Measurements from ENCODE around the gene LDLRAD4.

Gene LDLRAD4

DNA sequence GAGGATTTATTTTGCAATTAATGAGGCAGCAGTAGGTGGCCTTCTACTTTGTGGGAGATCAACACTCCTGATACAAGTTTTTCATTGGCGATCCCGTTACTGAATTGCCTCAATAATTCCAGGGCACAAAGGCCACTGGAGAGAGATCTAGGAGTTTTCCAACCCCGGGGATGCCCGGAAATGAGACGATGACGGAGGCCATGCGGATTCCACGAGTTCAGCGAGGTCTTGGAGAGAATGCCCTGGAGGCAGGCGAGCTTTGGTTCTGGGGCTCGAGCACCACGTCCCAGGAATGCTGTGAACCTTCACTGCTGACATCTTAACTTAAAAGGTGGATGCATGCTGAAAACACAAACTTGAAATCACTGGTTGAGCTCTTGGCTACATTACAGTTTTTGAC, 74.2 kb downstream of the LDLRAD4 start:
- Histone ChIP-seq H3K9me3 (ENCODE audit: control insufficient read depth in 1 of 2, low read length in 2 of 2) (no peaks in the 10 kb centered on the region), H3K9ac (ENCODE audit: low read depth in 1 of 2, low read length in 2 of 2) (no peak overlapping the region), H3K27me3 (ENCODE audit: control insufficient read depth in 1 of 2, insufficient read depth in 2 of 2, low read length in 2 of 2) (no peaks in the 10 kb centered on the region), H3K36me3 (ENCODE audit: control insufficient read depth in 1 of 2, insufficient read depth in 2 of 2, low read length in 2 of 2) (no peaks in the 10 kb centered on the region), H3K4me3 (ENCODE audit: low read depth in 1 of 2, low read length in 2 of 2) (no peak overlapping the region), H3K27ac (ENCODE audit: low read depth, low read length) (no peak overlapping the region), H3K4me1 (ENCODE audit: control insufficient read depth in 1 of 2, insufficient read depth in 2 of 2, low read length in 2 of 2) (no peaks in the 10 kb centered on the region)

- H3K4me1 ChIP-seq (ENCODE audit: control insufficient read depth in 1 of 2, insufficient read depth in 2 of 2, low read length in 2 of 2) = no peaks in the 10 kb centered on the region
- no peak overlapping the region for H3K27ac ChIP-seq (ENCODE audit: low read depth, low read length)
- no peaks in the 10 kb centered on the region for H3K9me3 ChIP-seq (ENCODE audit: control insufficient read depth in 1 of 2, low read length in 2 of 2)
- H3K36me3 ChIP-seq (ENCODE audit: control insufficient read depth in 1 of 2, insufficient read depth in 2 of 2, low read length in 2 of 2) = no peaks in the 10 kb centered on the region
- no peak overlapping the region for H3K4me3 ChIP-seq (ENCODE audit: low read depth in 1 of 2, low read length in 2 of 2)
- no peak overlapping the region for H3K9ac ChIP-seq (ENCODE audit: low read depth in 1 of 2, low read length in 2 of 2)
- no peaks in the 10 kb centered on the region for H3K27me3 ChIP-seq (ENCODE audit: control insufficient read depth in 1 of 2, insufficient read depth in 2 of 2, low read length in 2 of 2)
Observed at GRCh38 chr18:13294309-13294708, 75.7 kb downstream of the LDLRAD4 start.

DNA sequence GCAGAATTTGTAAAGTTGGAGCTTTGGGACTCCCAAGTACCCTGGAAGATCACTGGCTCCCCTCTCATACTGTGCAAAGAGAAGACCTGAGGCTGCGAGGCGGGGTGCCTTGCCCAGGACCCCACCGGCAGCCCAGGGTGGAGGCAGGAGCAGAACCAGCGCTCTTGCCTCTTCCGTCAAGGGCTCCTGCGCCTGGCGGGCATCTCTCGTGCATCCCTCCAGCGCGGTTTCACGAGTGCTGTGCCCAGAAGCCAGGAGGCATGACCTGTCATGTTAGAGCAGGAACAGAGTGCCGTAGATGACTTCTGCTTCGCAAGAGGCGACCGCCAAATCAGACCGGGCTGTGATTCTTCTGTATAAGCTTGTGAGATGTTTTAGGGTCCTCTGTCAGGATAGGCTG, 77.3 kb downstream of the LDLRAD4 start:
- H3K36me3 ChIP-seq (ENCODE audit: control insufficient read depth in 1 of 2, insufficient read depth in 2 of 2, low read length in 2 of 2) = no peaks in the 10 kb centered on the region
- H3K4me1 ChIP-seq (ENCODE audit: control insufficient read depth in 1 of 2, insufficient read depth in 2 of 2, low read length in 2 of 2) = no peaks in the 10 kb centered on the region
- no peak overlapping the region for H3K27ac ChIP-seq (ENCODE audit: low read depth, low read length)
- H3K9ac ChIP-seq (ENCODE audit: low read depth in 1 of 2, low read length in 2 of 2) = no peak overlapping the region
- no peaks in the 10 kb centered on the region for H3K9me3 ChIP-seq (ENCODE audit: control insufficient read depth in 1 of 2, low read length in 2 of 2)
- H3K4me3 ChIP-seq (ENCODE audit: low read depth in 1 of 2, low read length in 2 of 2) = no peak overlapping the region
- no peaks in the 10 kb centered on the region for H3K27me3 ChIP-seq (ENCODE audit: control insufficient read depth in 1 of 2, insufficient read depth in 2 of 2, low read length in 2 of 2)

DNA sequence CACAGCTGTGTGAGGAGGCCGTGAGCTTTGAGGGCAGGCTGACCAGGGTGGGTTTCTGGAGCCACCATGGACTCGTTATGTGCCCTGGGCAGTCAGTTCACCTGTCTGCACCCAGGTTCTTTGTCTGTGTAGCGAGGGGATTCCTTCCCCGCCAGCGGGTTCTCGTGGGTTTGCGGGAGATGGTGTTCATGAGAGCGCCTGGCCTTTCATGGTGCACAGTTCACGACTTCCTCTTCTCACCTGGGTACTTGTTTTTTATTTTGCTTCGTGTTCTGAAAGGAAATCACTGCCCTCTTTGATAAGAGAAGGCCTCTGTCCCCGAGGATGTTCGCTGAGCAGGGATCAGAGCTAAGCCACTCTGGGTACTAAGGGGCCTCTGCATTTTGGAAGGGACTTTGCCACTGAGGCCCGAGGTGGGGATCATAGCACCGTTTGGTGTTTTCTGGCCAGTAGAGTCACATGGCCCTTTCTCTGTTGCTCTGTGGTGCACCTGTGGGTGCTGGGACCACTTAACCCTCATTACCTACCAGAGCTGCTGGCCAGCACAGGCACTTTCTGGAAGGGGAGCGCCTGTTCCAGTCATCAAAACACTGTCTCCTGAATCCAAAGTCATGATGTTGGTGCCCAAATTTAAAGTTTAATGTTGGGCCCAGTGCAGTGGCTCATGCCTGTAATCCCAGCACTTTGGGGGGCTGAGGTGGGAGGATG, 78.5 kb downstream of the LDLRAD4 start:
- Histone ChIP-seq H3K9ac (ENCODE audit: low read depth in 1 of 2, low read length in 2 of 2) (no peak overlapping the region), H3K27me3 (ENCODE audit: control insufficient read depth in 1 of 2, insufficient read depth in 2 of 2, low read length in 2 of 2) (no peaks in the 10 kb centered on the region), H3K4me1 (ENCODE audit: control insufficient read depth in 1 of 2, insufficient read depth in 2 of 2, low read length in 2 of 2) (no peaks in the 10 kb centered on the region), H3K36me3 (ENCODE audit: control insufficient read depth in 1 of 2, insufficient read depth in 2 of 2, low read length in 2 of 2) (no peaks in the 10 kb centered on the region), H3K9me3 (ENCODE audit: control insufficient read depth in 1 of 2, low read length in 2 of 2) (no peaks in the 10 kb centered on the region), H3K4me3 (ENCODE audit: low read depth in 1 of 2, low read length in 2 of 2) (no peak overlapping the region), H3K27ac (ENCODE audit: low read depth, low read length) (no peak overlapping the region)

DNA sequence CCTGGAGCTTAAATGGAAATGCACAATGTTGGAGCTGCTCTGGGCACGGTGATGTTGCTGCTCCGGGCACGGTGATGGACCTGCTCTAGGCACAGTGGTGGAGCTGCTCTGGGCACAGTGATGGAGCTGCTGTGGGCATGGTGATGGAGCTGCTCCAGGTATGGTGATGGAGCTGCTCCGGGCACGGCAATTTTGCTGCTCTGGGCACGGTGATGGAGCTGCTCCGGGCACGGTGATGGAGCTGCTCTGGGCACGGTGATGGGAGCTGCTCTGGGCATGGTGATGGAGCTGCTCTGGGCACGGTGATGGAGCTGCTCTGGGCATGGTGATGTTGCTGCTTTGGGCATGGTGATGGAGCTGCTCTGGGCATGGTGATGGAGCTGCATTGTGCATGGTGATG, 79.7 kb downstream of the LDLRAD4 start:
- H3K27ac ChIP-seq (ENCODE audit: low read depth, low read length) = no peak overlapping the region
- no peaks in the 10 kb centered on the region for H3K4me1 ChIP-seq (ENCODE audit: control insufficient read depth in 1 of 2, insufficient read depth in 2 of 2, low read length in 2 of 2)

DNA sequence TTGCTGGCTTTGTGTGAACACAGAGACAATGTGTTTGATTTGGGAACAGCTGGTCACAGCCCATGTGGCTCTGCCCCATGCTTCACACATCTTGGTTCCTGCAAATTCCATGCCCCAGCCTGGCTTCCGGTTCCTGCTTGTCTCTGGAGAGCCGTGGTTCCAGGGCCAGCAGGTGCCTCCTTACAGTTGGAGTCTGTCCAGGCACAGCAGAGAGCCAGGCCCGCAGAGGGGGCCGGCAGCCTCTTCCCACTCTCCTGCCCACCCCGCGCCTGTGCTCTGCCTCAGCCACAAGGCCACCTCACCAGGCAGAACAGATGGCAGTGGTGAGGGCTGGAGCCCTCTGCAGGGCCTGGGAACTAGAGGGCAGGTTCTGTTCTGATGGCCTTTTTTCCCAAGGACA, 81.5 kb downstream of the LDLRAD4 start:
- Histone ChIP-seq H3K27me3 (ENCODE audit: control insufficient read depth in 1 of 2, insufficient read depth in 2 of 2, low read length in 2 of 2) (no peaks in the 10 kb centered on the region), H3K27ac (ENCODE audit: low read depth, low read length) (no peak overlapping the region)

More for the DNA sequence above, 79.7 kb downstream of the LDLRAD4 start:
- Histone ChIP-seq H3K9ac (ENCODE audit: low read depth in 1 of 2, low read length in 2 of 2) (no peak overlapping the region), H3K4me3 (ENCODE audit: low read depth in 1 of 2, low read length in 2 of 2) (no peak overlapping the region), H3K9me3 (ENCODE audit: control insufficient read depth in 1 of 2, low read length in 2 of 2) (no peaks in the 10 kb centered on the region), H3K27me3 (ENCODE audit: control insufficient read depth in 1 of 2, insufficient read depth in 2 of 2, low read length in 2 of 2) (no peaks in the 10 kb centered on the region), H3K36me3 (ENCODE audit: control insufficient read depth in 1 of 2, insufficient read depth in 2 of 2, low read length in 2 of 2) (no peaks in the 10 kb centered on the region)

DNA sequence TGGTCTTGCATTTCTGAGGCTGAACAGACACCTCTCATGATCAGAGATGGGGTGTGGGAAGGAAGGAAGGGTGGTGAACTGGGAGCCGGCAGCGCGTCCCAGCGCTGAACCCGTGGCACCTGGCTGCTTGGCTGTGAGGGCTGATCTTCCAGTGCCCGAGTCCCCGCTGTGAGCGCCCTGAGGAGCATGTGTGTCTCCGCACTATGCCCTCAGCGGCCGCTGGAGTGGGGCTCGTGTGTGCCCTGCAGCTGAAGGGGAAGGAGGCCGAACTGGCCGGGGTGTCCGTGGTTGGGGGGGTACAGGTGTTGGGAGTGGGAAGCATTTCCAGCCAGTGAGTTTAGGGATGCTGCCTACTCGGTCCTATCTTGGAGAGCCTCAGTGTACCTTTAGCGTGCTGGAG, 82.2 kb downstream of the LDLRAD4 start:
- Histone ChIP-seq H3K36me3 (ENCODE audit: control insufficient read depth in 1 of 2, insufficient read depth in 2 of 2, low read length in 2 of 2) (no peaks in the 10 kb centered on the region), H3K27me3 (ENCODE audit: control insufficient read depth in 1 of 2, insufficient read depth in 2 of 2, low read length in 2 of 2) (no peaks in the 10 kb centered on the region), H3K9ac (ENCODE audit: low read depth in 1 of 2, low read length in 2 of 2) (no peak overlapping the region), H3K4me1 (ENCODE audit: control insufficient read depth in 1 of 2, insufficient read depth in 2 of 2, low read length in 2 of 2) (no peaks in the 10 kb centered on the region), H3K9me3 (ENCODE audit: control insufficient read depth in 1 of 2, low read length in 2 of 2) (peaks cover 0 to 3% of the 10 kb centered on the region in 2 donors), H3K4me3 (ENCODE audit: low read depth in 1 of 2, low read length in 2 of 2) (no peak overlapping the region), H3K27ac (ENCODE audit: low read depth, low read length) (no peak overlapping the region)

More for the DNA sequence above, 81.5 kb downstream of the LDLRAD4 start:
- no peaks in the 10 kb centered on the region for H3K4me1 ChIP-seq (ENCODE audit: control insufficient read depth in 1 of 2, insufficient read depth in 2 of 2, low read length in 2 of 2)
- no peaks in the 10 kb centered on the region for H3K9me3 ChIP-seq (ENCODE audit: control insufficient read depth in 1 of 2, low read length in 2 of 2)
- no peak overlapping the region for H3K4me3 ChIP-seq (ENCODE audit: low read depth in 1 of 2, low read length in 2 of 2)
- no peaks in the 10 kb centered on the region for H3K36me3 ChIP-seq (ENCODE audit: control insufficient read depth in 1 of 2, insufficient read depth in 2 of 2, low read length in 2 of 2)
- no peak overlapping the region for H3K9ac ChIP-seq (ENCODE audit: low read depth in 1 of 2, low read length in 2 of 2)

- no peak overlapping the region for H3K4me3 ChIP-seq (ENCODE audit: low read depth in 1 of 2, low read length in 2 of 2)
- no peak overlapping the region for H3K27ac ChIP-seq (ENCODE audit: low read depth, low read length)
- no peaks in the 10 kb centered on the region for H3K36me3 ChIP-seq (ENCODE audit: control insufficient read depth in 1 of 2, insufficient read depth in 2 of 2, low read length in 2 of 2)
- no peak overlapping the region for H3K9ac ChIP-seq (ENCODE audit: low read depth in 1 of 2, low read length in 2 of 2)
- H3K4me1 ChIP-seq (ENCODE audit: control insufficient read depth in 1 of 2, insufficient read depth in 2 of 2, low read length in 2 of 2) = no peaks in the 10 kb centered on the region
- H3K27me3 ChIP-seq (ENCODE audit: control insufficient read depth in 1 of 2, insufficient read depth in 2 of 2, low read length in 2 of 2) = no peaks in the 10 kb centered on the region
- peaks cover 0 to 3% of the 10 kb centered on the region in 2 donors for H3K9me3 ChIP-seq (ENCODE audit: control insufficient read depth in 1 of 2, low read length in 2 of 2)
Observed at GRCh38 chr18:13302040-13302439, 83.5 kb downstream of the LDLRAD4 start.

GRCh38 chr18:13302457-13303225, 84.1 kb downstream of the LDLRAD4 start:
- Histone ChIP-seq H3K4me3 (ENCODE audit: low read depth in 1 of 2, low read length in 2 of 2) (no peak overlapping the region), H3K36me3 (ENCODE audit: control insufficient read depth in 1 of 2, insufficient read depth in 2 of 2, low read length in 2 of 2) (no peaks in the 10 kb centered on the region), H3K4me1 (ENCODE audit: control insufficient read depth in 1 of 2, insufficient read depth in 2 of 2, low read length in 2 of 2) (no peaks in the 10 kb centered on the region), H3K27ac (ENCODE audit: low read depth, low read length) (no peak overlapping the region), H3K9ac (ENCODE audit: low read depth in 1 of 2, low read length in 2 of 2) (no peak overlapping the region), H3K9me3 (ENCODE audit: control insufficient read depth in 1 of 2, low read length in 2 of 2) (peaks cover 0 to 3% of the 10 kb centered on the region in 2 donors), H3K27me3 (ENCODE audit: control insufficient read depth in 1 of 2, insufficient read depth in 2 of 2, low read length in 2 of 2) (no peaks in the 10 kb centered on the region)

DNA sequence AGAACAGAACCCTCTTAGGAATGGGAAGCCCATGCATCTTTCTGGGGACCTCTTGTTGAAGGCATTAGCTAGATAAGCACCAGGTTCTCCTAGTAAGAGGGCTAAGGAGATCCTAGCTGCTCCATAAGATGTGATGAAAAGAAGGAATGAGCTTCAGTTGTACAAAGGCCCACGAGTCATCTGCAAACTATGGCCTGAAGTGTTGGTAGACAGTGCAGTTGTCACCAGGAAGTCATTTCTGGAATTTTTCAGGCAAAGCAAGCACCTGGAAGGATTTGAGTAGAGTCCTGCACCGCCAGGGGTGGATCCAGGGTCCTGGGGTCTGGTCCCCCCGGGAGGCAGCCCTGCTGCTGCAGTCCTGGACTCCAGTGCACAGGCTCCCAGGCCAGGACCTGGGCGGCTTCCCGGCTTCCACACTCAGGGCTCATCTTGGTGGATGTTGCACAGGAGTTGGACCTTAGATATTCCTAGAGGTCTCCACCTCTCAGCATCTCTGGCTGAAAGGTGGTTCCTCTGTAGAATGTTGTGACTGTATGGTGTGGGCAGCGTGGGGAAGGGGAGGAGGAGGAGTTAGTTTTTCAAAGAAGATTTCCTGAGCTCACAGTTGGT, 85.3 kb downstream of the LDLRAD4 start:
- no peaks in the 10 kb centered on the region for H3K36me3 ChIP-seq (ENCODE audit: control insufficient read depth in 1 of 2, insufficient read depth in 2 of 2, low read length in 2 of 2)
- no peak overlapping the region for H3K9ac ChIP-seq (ENCODE audit: low read depth in 1 of 2, low read length in 2 of 2)
- H3K27me3 ChIP-seq (ENCODE audit: control insufficient read depth in 1 of 2, insufficient read depth in 2 of 2, low read length in 2 of 2) = no peaks in the 10 kb centered on the region
- no peaks in the 10 kb centered on the region for H3K4me1 ChIP-seq (ENCODE audit: control insufficient read depth in 1 of 2, insufficient read depth in 2 of 2, low read length in 2 of 2)
- no peak overlapping the region for H3K4me3 ChIP-seq (ENCODE audit: low read depth in 1 of 2, low read length in 2 of 2)
- no peak overlapping the region for H3K27ac ChIP-seq (ENCODE audit: low read depth, low read length)
- peaks cover 0 to 3% of the 10 kb centered on the region in 2 donors for H3K9me3 ChIP-seq (ENCODE audit: control insufficient read depth in 1 of 2, low read length in 2 of 2)

Measured in duodenal mucosa (tissue), 2 donors.